Measurements from ENCODE around the gene MEPE. TPM values are rescaled to one million over a fixed set of nuclear protein-coding genes. Genes with fewer than 3 reads are reported as not detected.

MEPE gene
- total RNA-seq = not detected
- polyA plus RNA-seq = under 1 TPM in 1 of 2 donors, not detected in 1; 0.02 TPM
- long read RNA-seq, donor 1, partial matches to known transcripts = 0 of 1 reads
- long read RNA-seq, donor 1, other reads (novel, unspliced or antisense) = 0 of 1 reads
- long read RNA-seq, donor 2 = 0 reads
- long read RNA-seq, donor 3 = 0 reads
- long read RNA-seq, donor 4 = 0 reads
- long read RNA-seq, donor 5 = 0 reads

GRCh38 chr4:87832669-87833068 lies at the start of gene MEPE:
Gene MEPE, plus strand, starts transcription at chr4:87832969. Its CDS starts 1,746 bp downstream, at chr4:87834715.
- no peak for TF ChIP-seq CTCF (IDR thresholded peaks at IDR 0.05; ENCODE audit: control extremely low read depth, extremely low read depth)
- no peak within 1 kb of the TSS for H3K4me3 ChIP-seq
- no peak for DNase-seq
- no peak for ATAC-seq (ENCODE audit: insufficient read depth, low FRiP score)
- H3K27ac ChIP-seq (ENCODE audit: low read depth in 1 of 2, low read length in 1 of 2) = no peak within 1 kb of the TSS
- H3K4me1 ChIP-seq (ENCODE audit: control insufficient read depth in 5 of 5, insufficient read depth in 5 of 5, low read length in 5 of 5) = peaks cover 0 to 15% (median 0%) of the 10 kb centered on the region in 5 donors
- H3K36me3 ChIP-seq (ENCODE audit: control insufficient read depth in 4 of 4, insufficient read depth in 4 of 4, low read length in 4 of 4) = no peaks in the 10 kb centered on the region
- peaks cover 0 to 1% (median 0%) of the 10 kb centered on the region in 4 donors for H3K9me3 ChIP-seq (ENCODE audit: control insufficient read depth in 4 of 4, insufficient read depth in 3 of 4, low read length in 3 of 4)
- no peak within 1 kb of the TSS for H3K9ac ChIP-seq (ENCODE audit: insufficient read depth in 1 of 2, low read length in 2 of 2)
- WGBS, 2 donors = 75 to 98% methylated on average over 2 of the region's 2 CpGs
- H3K27me3 ChIP-seq (ENCODE audit: control insufficient read depth in 3 of 3, insufficient read depth in 3 of 3, low read length in 2 of 3) = no peaks in the 10 kb centered on the region

GRCh38 chr4:87783781-87784180 lies 49.0 kb upstream of the MEPE start:
- Histone ChIP-seq H3K36me3 (ENCODE audit: control insufficient read depth in 4 of 4, insufficient read depth in 4 of 4, low read length in 4 of 4) (no peaks in the 10 kb centered on the region), H3K9ac (ENCODE audit: insufficient read depth in 1 of 2, low read length in 2 of 2) (no peak overlapping the region), H3K4me1 (ENCODE audit: control insufficient read depth in 5 of 5, insufficient read depth in 5 of 5, low read length in 5 of 5) (no peaks in the 10 kb centered on the region), H3K27ac (ENCODE audit: low read depth in 1 of 2, low read length in 1 of 2) (no peak overlapping the region), H3K4me3 (no peak overlapping the region), H3K9me3 (ENCODE audit: control insufficient read depth in 4 of 4, insufficient read depth in 3 of 4, low read length in 3 of 4) (no peaks in the 10 kb centered on the region), H3K27me3 (ENCODE audit: control insufficient read depth in 3 of 3, insufficient read depth in 3 of 3, low read length in 2 of 3) (no peaks in the 10 kb centered on the region)
- ATAC-seq (ENCODE audit: insufficient read depth, low FRiP score) = no peak
- TF ChIP-seq CTCF (IDR thresholded peaks at IDR 0.05; ENCODE audit: control extremely low read depth, extremely low read depth) = no peak
- 92 to 93% methylated on average over 2 of the region's 2 CpGs for WGBS, 2 donors
- DNase-seq = no peak

- Histone ChIP-seq H3K36me3 (ENCODE audit: control insufficient read depth in 4 of 4, insufficient read depth in 4 of 4, low read length in 4 of 4) (no peaks in the 10 kb centered on the region), H3K9ac (ENCODE audit: insufficient read depth in 1 of 2, low read length in 2 of 2) (no peak overlapping the region), H3K4me1 (ENCODE audit: control insufficient read depth in 5 of 5, insufficient read depth in 5 of 5, low read length in 5 of 5) (no peaks in the 10 kb centered on the region), H3K4me3 (no peak overlapping the region), H3K27ac (ENCODE audit: low read depth in 1 of 2, low read length in 1 of 2) (no peak overlapping the region), H3K9me3 (ENCODE audit: control insufficient read depth in 4 of 4, insufficient read depth in 3 of 4, low read length in 3 of 4) (no peaks in the 10 kb centered on the region), H3K27me3 (ENCODE audit: control insufficient read depth in 3 of 3, insufficient read depth in 3 of 3, low read length in 2 of 3) (no peaks in the 10 kb centered on the region)
- no peak for TF ChIP-seq CTCF (IDR thresholded peaks at IDR 0.05; ENCODE audit: control extremely low read depth, extremely low read depth)
- DNase-seq = no peak
- 85 to 89% methylated on average over 15 of the region's 15 CpGs for WGBS, 2 donors
- no peak for ATAC-seq (ENCODE audit: insufficient read depth, low FRiP score)
Measured at GRCh38 chr4:87785731-87786509, 46.8 kb upstream of the MEPE start.

All from lung (tissue), 16 donors.